Immature natural killer cell (primary cell): ENCODE data around the gene ZNF652. TPM values are rescaled to one million over a fixed set of nuclear protein-coding genes. Genes with fewer than 3 reads are reported as not detected.

Source experiments
- DNase-seq, 3 donors: peaks; one replicate each; pipeline ENCODE4 v3.0.0; 2022; ENCODE audit warnings: mixed read lengths in 1 of 3
- H3K27ac Mint-ChIP-seq, 6 donors: one replicate each; pipeline ENCODE4 v1.8.0; 2020; ENCODE audit warnings: mixed read lengths in 6 of 6, mild to moderate bottlenecking in 5 of 6, inconsistent platforms in 4 of 6, moderate library complexity in 3 of 6
- H3K27me3 Mint-ChIP-seq, 3 donors: one replicate each; pipeline ENCODE4 v1.8.0; 2020 to 2021; ENCODE audit warnings: low read depth in 3 of 3, mild to moderate bottlenecking in 3 of 3, mixed read lengths in 3 of 3, moderate library complexity in 3 of 3, inconsistent platforms in 1 of 3
- H3K36me3 Mint-ChIP-seq, 3 donors: one replicate each; pipeline ENCODE4 v1.8.0; 2020; ENCODE audit warnings: mixed read lengths in 3 of 3, inconsistent platforms in 2 of 3, mild to moderate bottlenecking in 2 of 3
- H3K4me1 Mint-ChIP-seq, 2 donors: one replicate each; pipeline ENCODE4 v1.8.0; 2020; ENCODE audit warnings: inconsistent platforms in 2 of 2, mild to moderate bottlenecking in 2 of 2, mixed read lengths in 2 of 2, moderate library complexity in 1 of 2
- H3K4me3 Mint-ChIP-seq, 5 donors: one replicate each; pipeline ENCODE4 v1.8.0; 2020; ENCODE audit warnings: mild to moderate bottlenecking in 5 of 5, mixed read lengths in 5 of 5, inconsistent platforms in 3 of 5, moderate library complexity in 3 of 5
- H3K9me3 Mint-ChIP-seq, 6 donors: one replicate each; pipeline ENCODE4 v1.8.0; 2020; ENCODE audit warnings: mild to moderate bottlenecking in 6 of 6, mixed read lengths in 6 of 6, inconsistent platforms in 4 of 6, moderate library complexity in 3 of 6
- polyA plus RNA-seq, 3 donors: library from polyadenylated mRNA; unstranded; fragments of 300-500 nt; fragmentation: Illumina TruSeq; gene quantifications; one replicate each; pipeline ENCODE4 v1.2.3, GENCODE V29; 2021

ZNF652 gene
- polyA plus RNA-seq, 3 donors from 2014 or later: 9.7 to 25.8 (median 16.0) TPM

DNA sequence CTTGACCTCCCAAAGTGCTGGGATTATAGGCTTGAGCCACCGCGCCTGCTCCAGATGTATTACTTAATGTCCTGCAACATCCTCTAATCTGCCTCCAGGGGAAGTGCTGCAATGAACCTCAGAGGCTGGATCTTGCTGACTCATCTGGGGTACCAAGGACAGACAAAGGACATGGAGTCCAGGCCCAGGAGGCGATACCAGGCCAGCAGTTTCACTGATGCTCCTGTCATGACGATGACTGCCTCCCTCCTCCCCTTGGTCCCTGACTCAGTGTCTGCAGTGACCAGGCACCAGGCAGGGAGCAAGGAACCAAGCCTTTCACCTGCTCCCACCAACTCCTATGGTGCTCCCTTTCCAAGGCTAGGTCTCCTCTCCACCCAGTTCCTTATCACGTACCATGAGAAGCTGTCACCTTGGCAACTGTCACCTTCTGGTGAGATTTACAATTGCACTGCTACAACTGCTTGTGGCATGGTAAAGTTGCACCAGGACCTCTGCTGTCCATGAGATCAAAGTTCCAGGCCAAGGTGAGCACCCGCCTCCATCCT lies 109.8 kb downstream of the ZNF652 start:
- peaks cover 2 to 3% (median 2%) of the 10 kb centered on the region in 3 donors for H3K27me3 Mint-ChIP-seq
- H3K4me3 Mint-ChIP-seq: no peak overlapping the region
- peaks cover 0 to 3% (median 0%) of the 10 kb centered on the region in 3 donors for H3K36me3 Mint-ChIP-seq
- no peaks in the 10 kb centered on the region for H3K9me3 Mint-ChIP-seq
- DNase-seq: no peak
- no peak overlapping the region for H3K27ac Mint-ChIP-seq
- H3K4me1 Mint-ChIP-seq: no peaks in the 10 kb centered on the region

DNA sequence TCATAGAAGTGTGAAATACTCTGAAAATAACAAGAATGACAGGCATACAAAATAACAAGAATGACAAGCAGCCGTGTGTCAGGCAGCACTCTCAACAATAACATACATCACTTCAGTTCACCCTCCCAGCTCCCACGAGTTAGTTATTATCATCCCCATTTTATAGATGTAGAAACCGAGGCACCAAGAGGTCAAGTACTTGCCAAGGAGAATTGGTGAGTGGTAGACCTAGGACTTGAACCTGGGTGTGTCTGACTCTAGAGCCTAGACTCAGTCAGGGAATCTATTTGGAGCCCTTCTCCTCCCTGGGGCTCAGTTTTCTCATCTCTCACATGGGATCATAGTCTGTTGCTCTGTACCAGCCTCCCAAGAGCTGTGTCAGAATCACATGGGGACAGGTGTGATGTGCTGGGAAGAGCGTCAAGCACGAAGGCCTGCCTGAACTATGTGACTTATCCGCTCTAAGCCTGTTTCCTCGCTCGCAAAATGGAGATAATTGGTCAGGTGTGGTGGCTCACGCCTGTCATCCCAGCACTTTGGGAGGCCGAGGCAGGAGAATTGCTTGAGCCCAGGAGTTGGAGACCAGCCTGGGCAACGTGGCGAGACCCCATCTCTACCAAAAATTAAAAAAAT lies 112.0 kb downstream of the ZNF652 start:
- H3K27me3 Mint-ChIP-seq: peaks cover 2 to 3% (median 2%) of the 10 kb centered on the region in 3 donors
- no peak for DNase-seq
- no peaks in the 10 kb centered on the region for H3K4me1 Mint-ChIP-seq
- H3K9me3 Mint-ChIP-seq: no peaks in the 10 kb centered on the region
- H3K36me3 Mint-ChIP-seq: peaks cover 0 to 3% (median 0%) of the 10 kb centered on the region in 3 donors
- H3K27ac Mint-ChIP-seq: no peak overlapping the region
- H3K4me3 Mint-ChIP-seq: no peak overlapping the region

DNA sequence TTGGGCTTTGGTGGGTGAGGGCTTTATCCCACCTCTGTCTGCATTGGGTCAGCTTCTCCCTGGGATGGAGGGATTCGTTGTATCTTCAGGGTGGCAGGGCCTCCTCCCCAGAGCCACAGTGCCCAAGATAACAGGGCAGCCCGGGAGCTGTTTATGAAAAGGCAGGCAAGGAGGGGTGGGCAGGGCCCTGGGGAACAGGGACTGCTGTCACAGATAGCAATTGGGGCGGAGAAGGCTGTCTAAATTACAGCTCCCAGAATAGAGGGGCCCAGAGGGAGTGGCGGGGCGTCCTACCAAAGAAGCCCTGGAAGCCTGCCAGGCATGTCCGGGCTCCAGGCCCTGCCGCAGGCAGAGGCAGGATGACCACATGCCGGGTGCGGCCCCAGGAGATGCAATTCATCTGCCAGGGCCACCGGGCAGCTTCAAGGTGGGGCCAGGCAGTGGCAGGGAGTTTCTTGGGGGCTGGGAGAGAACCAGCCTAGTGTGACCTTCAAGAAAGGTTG lies 112.7 kb downstream of the ZNF652 start:
- Mint-ChIP-seq H3K36me3 (peaks cover 0 to 3% (median 0%) of the 10 kb centered on the region in 3 donors), H3K4me3 (no peak overlapping the region)

DNA sequence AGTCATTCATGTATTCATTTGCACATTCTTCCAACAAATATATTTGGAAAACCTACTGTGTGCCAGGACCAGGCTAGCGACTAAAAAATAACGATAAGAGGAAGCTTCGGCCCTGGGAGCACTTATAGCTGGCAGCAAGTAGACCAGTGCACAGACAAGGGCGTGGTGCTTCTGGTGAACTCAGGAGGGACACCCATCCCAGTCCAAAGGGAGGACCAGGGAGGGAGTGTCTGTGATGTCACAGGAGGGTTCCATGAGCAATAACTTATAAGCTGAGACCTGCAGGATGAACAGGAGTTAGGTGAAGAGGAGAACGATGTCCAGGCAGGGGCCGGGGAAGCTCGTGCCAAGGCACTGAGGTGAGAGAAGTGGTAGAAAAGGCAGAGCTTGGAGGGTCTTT lies 114.1 kb downstream of the ZNF652 start:
- H3K4me3 Mint-ChIP-seq: no peak overlapping the region
- no peak for DNase-seq
- no peaks in the 10 kb centered on the region for H3K4me1 Mint-ChIP-seq
- H3K27ac Mint-ChIP-seq: no peak overlapping the region
- peaks cover 2 to 3% (median 2%) of the 10 kb centered on the region in 3 donors for H3K27me3 Mint-ChIP-seq
- H3K36me3 Mint-ChIP-seq: peaks cover 0 to 2% (median 0%) of the 10 kb centered on the region in 3 donors
- no peaks in the 10 kb centered on the region for H3K9me3 Mint-ChIP-seq

More for the DNA sequence above, 112.7 kb downstream of the ZNF652 start:
- Mint-ChIP-seq H3K4me1 (no peaks in the 10 kb centered on the region), H3K27me3 (peaks cover 2 to 3% (median 2%) of the 10 kb centered on the region in 3 donors), H3K9me3 (no peaks in the 10 kb centered on the region), H3K27ac (no peak overlapping the region)
- DNase-seq: no peak

DNA sequence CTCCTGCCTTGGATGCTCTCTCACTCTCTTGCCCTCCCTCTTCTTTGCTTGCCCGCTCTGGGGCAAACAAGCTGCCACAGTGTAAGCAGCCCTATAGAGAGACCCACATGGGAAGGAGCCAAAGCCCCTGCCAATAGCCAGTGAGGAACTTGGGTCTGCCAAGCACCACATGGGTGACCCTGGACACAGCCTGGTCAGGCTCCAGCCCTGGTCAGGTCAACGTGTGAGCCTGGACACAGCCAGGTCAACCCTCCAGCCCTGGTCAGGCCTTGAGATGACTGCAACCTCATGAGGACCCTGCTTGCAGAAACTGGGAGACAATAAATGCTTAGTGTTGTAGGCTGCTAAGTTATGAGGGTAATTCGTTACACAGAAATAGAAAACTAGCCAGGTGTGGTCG lies 117.2 kb downstream of the ZNF652 start:
- no peak overlapping the region for H3K4me3 Mint-ChIP-seq
- no peaks in the 10 kb centered on the region for H3K9me3 Mint-ChIP-seq
- H3K4me1 Mint-ChIP-seq: no peaks in the 10 kb centered on the region
- no peaks in the 10 kb centered on the region for H3K36me3 Mint-ChIP-seq
- DNase-seq: no peak
- H3K27me3 Mint-ChIP-seq: peaks cover 2 to 4% (median 3%) of the 10 kb centered on the region in 3 donors
- no peak overlapping the region for H3K27ac Mint-ChIP-seq

Other genes with a start within 250 kb of the ZNF652 start
- not detected for gene B4GALNT2, start 229.5 kb downstream of the ZNF652 start, polyA plus RNA-seq
- gene GNGT2, start 151.7 kb downstream of the ZNF652 start, polyA plus RNA-seq: 100 to 1,000 TPM; 110 to 238 (median 131) TPM
- gene ABI3, start 151.5 kb downstream of the ZNF652 start, polyA plus RNA-seq: 100 to 1,000 TPM; 149 to 338 (median 289) TPM
- 1 to 10 TPM in 2 of 3 donors, under 1 TPM in 1; 0.77 to 3.6 (median 2.0) TPM for gene PHOSPHO1, start 131.5 kb downstream of the ZNF652 start, polyA plus RNA-seq
- gene PHB1, start 52.6 kb upstream of the ZNF652 start, polyA plus RNA-seq: 100 to 1,000 TPM; 166 to 274 (median 228) TPM
- gene NGFR, start 133.0 kb upstream of the ZNF652 start, polyA plus RNA-seq: under 1 TPM in 1 of 3 donors, not detected in 2; 0.45 TPM
- not detected for gene NXPH3, start 213.6 kb upstream of the ZNF652 start, polyA plus RNA-seq